Caki2 (cell line): ENCODE results near the gene PRKAG1. TPM values are rescaled to one million over a fixed set of nuclear protein-coding genes. Genes with fewer than 3 reads are reported as not detected.

Experiments used
- DNase-seq: peaks from one replicate; pipeline ENCODE4 v3.0.0-alpha.2; 2015; ENCODE audit warnings: low read depth
- in situ Hi-C: cut with HindIII; loops from 2 replicates; pipeline ENCODE4 v1.10.0; 2016; ENCODE audit warnings: low sequenced_read_pairs, low pct_unique_long_range_greater_than_20kb, mixed read lengths
- total RNA-seq: library from RNA; depleted of rRNA; stranded (reverse); fragments of >200 nt; shearing (Covaris generic); gene quantifications from 2 replicates; pipeline ENCODE4 v1.2.3, GENCODE V29; 2014; ENCODE audit warnings: low replicate concordance

The PRKAG1 gene
- total RNA-seq, 1 experiment from 2014 or later: 124 TPM

- in situ Hi-C loops: no loop called here
- no peak for DNase-seq
These were observed 21.5 kb downstream of the PRKAG1 start for GRCh38 chr12:48996794-48997718.

- in situ Hi-C loops: no loop called here
- peak; percentile 70 for DNase-seq
These were observed 23.3 kb downstream of the PRKAG1 start for GRCh38 chr12:48995086-48995879.

- in situ Hi-C loops: no loop called here
- no peak for DNase-seq
These were observed 24.1 kb downstream of the PRKAG1 start for GRCh38 chr12:48994224-48995085.

- in situ Hi-C loops: no loop called here
- DNase-seq: no peak
These were observed 24.8 kb downstream of the PRKAG1 start for GRCh38 chr12:48993787-48994186.

GRCh38 chr12:48991247-48992050 lies 27.1 kb downstream of the PRKAG1 start:
- in situ Hi-C loops: no loop called here
- no peak for DNase-seq

- no peak for DNase-seq
- in situ Hi-C loops: no loop called here
These were observed 28.0 kb downstream of the PRKAG1 start for GRCh38 chr12:48990552-48990951.

- DNase-seq: peak; percentile 27
- in situ Hi-C loops: no loop called here
These were observed 30.4 kb downstream of the PRKAG1 start for GRCh38 chr12:48988030-48988649.

GRCh38 chr12:48986720-48987291 lies 31.8 kb downstream of the PRKAG1 start:
- in situ Hi-C loops: no loop called here
- DNase-seq: no peak

GRCh38 chr12:48985901-48986300 lies 32.7 kb downstream of the PRKAG1 start:
- no peak for DNase-seq
- in situ Hi-C loops: no loop called here

- in situ Hi-C loops: no loop called here
- DNase-seq: no peak
These were observed 33.1 kb downstream of the PRKAG1 start for GRCh38 chr12:48985475-48985897.

GRCh38 chr12:48982397-48983080 lies 36.0 kb downstream of the PRKAG1 start:
- in situ Hi-C loops: no loop called here
- DNase-seq: no peak

GRCh38 chr12:48981757-48982157 lies 36.8 kb downstream of the PRKAG1 start:
- in situ Hi-C loops: no loop called here
- DNase-seq: no peak

GRCh38 chr12:48980953-48981756 lies 37.4 kb downstream of the PRKAG1 start:
- no peak for DNase-seq
- in situ Hi-C loops: no loop called here

- in situ Hi-C loops: no loop called here
- DNase-seq: no peak
These were observed 38.1 kb downstream of the PRKAG1 start for GRCh38 chr12:48980389-48980952.

GRCh38 chr12:48979602-48980388 lies 38.8 kb downstream of the PRKAG1 start:
- in situ Hi-C loops: no loop called here
- no peak for DNase-seq
